Measurements from ENCODE around the gene ZFAND6.

GRCh38 chr15:80152896-80153876 lies 93.7 kb downstream of the ZFAND6 start, which contains the start of gene FAH:
- TF ChIP-seq, protein P1, sequence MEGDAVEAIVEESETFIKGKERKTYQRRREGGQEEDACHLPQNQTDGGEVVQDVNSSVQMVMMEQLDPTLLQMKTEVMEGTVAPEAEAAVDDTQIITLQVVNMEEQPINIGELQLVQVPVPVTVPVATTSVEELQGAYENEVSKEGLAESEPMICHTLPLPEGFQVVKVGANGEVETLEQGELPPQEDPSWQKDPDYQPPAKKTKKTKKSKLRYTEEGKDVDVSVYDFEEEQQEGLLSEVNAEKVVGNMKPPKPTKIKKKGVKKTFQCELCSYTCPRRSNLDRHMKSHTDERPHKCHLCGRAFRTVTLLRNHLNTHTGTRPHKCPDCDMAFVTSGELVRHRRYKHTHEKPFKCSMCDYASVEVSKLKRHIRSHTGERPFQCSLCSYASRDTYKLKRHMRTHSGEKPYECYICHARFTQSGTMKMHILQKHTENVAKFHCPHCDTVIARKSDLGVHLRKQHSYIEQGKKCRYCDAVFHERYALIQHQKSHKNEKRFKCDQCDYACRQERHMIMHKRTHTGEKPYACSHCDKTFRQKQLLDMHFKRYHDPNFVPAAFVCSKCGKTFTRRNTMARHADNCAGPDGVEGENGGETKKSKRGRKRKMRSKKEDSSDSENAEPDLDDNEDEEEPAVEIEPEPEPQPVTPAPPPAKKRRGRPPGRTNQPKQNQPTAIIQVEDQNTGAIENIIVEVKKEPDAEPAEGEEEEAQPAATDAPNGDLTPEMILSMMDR (IDR thresholded peaks at IDR 0.05): no peak
- peak in 1 of 3 donors; percentile 15 for TF ChIP-seq POLR2AphosphoS5 (IDR thresholded peaks at IDR 0.05)
- no peak for TF ChIP-seq POLR2A (IDR thresholded peaks at IDR 0.05)

Measured in breast epithelium (tissue), 3 donors.